ENCODE data around the gene FEZF2. TPM values are rescaled to one million over a fixed set of nuclear protein-coding genes. Genes with fewer than 3 reads are reported as not detected.

The FEZF2 gene
- total RNA-seq, 3 donors from 2014 or later (not counting 1 experiment from before 2014, with no cell fraction given): not detected

DNA sequence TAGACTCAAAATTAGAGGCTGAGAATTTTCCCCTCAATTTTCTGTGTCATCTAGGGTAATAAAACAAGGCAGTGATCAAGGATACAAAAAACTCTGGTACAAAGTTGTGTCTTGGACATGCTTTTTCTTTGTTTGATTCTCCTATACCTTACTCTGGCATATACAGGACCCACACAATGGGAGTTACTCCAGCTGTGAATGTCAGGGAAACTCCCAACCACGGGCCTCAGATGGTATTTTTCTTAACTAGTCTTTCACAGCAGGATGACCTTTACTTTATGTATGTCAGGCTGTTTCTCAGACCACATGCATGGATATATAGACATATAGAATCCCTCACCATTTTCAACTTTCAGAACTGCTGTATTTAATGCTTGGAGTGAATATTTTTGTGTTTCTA lies 41.3 kb downstream of the FEZF2 start:
- TF ChIP-seq, protein P1, sequence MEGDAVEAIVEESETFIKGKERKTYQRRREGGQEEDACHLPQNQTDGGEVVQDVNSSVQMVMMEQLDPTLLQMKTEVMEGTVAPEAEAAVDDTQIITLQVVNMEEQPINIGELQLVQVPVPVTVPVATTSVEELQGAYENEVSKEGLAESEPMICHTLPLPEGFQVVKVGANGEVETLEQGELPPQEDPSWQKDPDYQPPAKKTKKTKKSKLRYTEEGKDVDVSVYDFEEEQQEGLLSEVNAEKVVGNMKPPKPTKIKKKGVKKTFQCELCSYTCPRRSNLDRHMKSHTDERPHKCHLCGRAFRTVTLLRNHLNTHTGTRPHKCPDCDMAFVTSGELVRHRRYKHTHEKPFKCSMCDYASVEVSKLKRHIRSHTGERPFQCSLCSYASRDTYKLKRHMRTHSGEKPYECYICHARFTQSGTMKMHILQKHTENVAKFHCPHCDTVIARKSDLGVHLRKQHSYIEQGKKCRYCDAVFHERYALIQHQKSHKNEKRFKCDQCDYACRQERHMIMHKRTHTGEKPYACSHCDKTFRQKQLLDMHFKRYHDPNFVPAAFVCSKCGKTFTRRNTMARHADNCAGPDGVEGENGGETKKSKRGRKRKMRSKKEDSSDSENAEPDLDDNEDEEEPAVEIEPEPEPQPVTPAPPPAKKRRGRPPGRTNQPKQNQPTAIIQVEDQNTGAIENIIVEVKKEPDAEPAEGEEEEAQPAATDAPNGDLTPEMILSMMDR (IDR thresholded peaks at IDR 0.05): no peak
- H3K9me3 Mint-ChIP-seq: peaks cover 2% of the 10 kb centered on the region in 2 donors
- no peak overlapping the region for H3K4me3 ChIP-seq (ENCODE audit: low read length)
- intact Hi-C loops (cut with micrococcal nuclease): loop anchor here (10.0 kb wide), 1 partner anchor 1483 kb away; the partner anchor contains the start of gene C3orf49
- no peak overlapping the region for H3K4me3 Mint-ChIP-seq
- H3K4me1 Mint-ChIP-seq: no peaks in the 10 kb centered on the region
- no peaks in the 10 kb centered on the region for H3K27me3 ChIP-seq (ENCODE audit: control insufficient read depth, insufficient read depth, low read length)
- no peak overlapping the region for H3K27ac ChIP-seq (ENCODE audit: low read length)
- no peaks in the 10 kb centered on the region for H3K27me3 Mint-ChIP-seq (ENCODE audit: low read depth in 2 of 2)
- H3K9me3 ChIP-seq (ENCODE audit: control insufficient read depth, insufficient read depth, low read length): no peaks in the 10 kb centered on the region
- H3K36me3 ChIP-seq (ENCODE audit: control insufficient read depth, insufficient read depth, low read length): no peaks in the 10 kb centered on the region
- DNase-seq (no peak), ATAC-seq (no peak)
- no peaks in the 10 kb centered on the region for H3K36me3 Mint-ChIP-seq
- H3K27ac Mint-ChIP-seq: no peak overlapping the region
- no peaks in the 10 kb centered on the region for H3K4me1 ChIP-seq (ENCODE audit: control insufficient read depth, insufficient read depth, low read length)
- WGBS (ENCODE audit: insufficient coverage): 89% methylated on average over 1 of the region's 1 CpG

DNA sequence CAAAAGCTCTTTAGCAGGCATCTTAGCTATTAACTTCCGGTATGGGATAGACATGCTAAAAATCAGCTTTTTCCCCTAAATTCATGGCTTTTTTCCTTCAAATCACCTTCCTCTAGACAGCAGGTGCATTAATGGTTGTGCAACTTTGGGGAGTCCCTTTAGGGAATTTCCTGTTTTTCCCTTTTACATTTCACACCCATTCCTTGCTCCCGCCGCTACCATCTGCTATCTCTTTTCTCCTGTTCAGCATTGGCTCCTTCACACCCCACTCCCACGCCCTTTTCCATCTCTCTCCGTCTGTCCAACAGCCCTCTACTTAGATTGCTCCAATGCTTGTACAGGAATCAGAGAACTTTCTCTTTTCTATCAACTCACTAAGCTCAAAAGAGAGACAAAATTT lies 43.4 kb downstream of the FEZF2 start:
- no peak overlapping the region for H3K27ac ChIP-seq (ENCODE audit: low read length)
- H3K9me3 Mint-ChIP-seq: peaks cover 0 to 2% of the 10 kb centered on the region in 2 donors
- H3K27me3 Mint-ChIP-seq (ENCODE audit: low read depth in 2 of 2): no peaks in the 10 kb centered on the region
- TF ChIP-seq, protein P1 (IDR thresholded peaks at IDR 0.05): no peak
- no peaks in the 10 kb centered on the region for H3K27me3 ChIP-seq (ENCODE audit: control insufficient read depth, insufficient read depth, low read length)
- no peaks in the 10 kb centered on the region for H3K4me1 Mint-ChIP-seq
- H3K27ac Mint-ChIP-seq: no peak overlapping the region
- no peaks in the 10 kb centered on the region for H3K36me3 ChIP-seq (ENCODE audit: control insufficient read depth, insufficient read depth, low read length)
- no peak overlapping the region for H3K4me3 Mint-ChIP-seq
- H3K36me3 Mint-ChIP-seq: no peaks in the 10 kb centered on the region
- ATAC-seq (no peak), DNase-seq (no peak)
- intact Hi-C loops (cut with micrococcal nuclease): loop anchor here (10.0 kb wide), 1 partner anchor 1485 kb away; the partner anchor contains the start of gene C3orf49
- 92% methylated on average over 5 of the region's 5 CpGs for WGBS (ENCODE audit: insufficient coverage)
- no peaks in the 10 kb centered on the region for H3K4me1 ChIP-seq (ENCODE audit: control insufficient read depth, insufficient read depth, low read length)
- H3K4me3 ChIP-seq (ENCODE audit: low read length): no peak overlapping the region
- no peaks in the 10 kb centered on the region for H3K9me3 ChIP-seq (ENCODE audit: control insufficient read depth, insufficient read depth, low read length)

DNA sequence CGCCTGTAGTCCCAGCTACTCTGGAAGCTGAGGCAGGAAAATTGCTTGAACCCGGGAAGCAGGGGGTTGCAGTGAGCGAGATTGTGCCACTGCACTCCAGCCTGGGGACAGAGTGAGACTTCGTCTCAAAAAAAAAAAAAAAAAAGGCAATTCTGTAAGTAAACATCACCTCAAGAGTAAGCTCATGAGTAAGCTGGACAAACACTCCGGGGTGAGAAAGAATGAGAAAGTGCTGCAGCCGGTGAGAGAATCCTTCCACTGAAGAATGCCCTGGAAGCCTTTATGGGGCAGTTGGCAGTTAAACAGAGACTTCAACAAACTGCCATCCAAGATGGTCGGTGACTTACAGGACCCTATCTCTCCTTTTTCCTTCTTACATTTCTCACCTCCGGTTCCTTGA lies 47.5 kb downstream of the FEZF2 start:
- intact Hi-C loops (cut with micrococcal nuclease): no loop called here
- no peak overlapping the region for H3K27ac Mint-ChIP-seq

More for the DNA sequence above, 47.5 kb downstream of the FEZF2 start:
- Histone ChIP-seq H3K4me3 (ENCODE audit: low read length) (no peak overlapping the region), H3K27me3 (ENCODE audit: control insufficient read depth, insufficient read depth, low read length) (no peaks in the 10 kb centered on the region), H3K9me3 (ENCODE audit: control insufficient read depth, insufficient read depth, low read length) (no peaks in the 10 kb centered on the region), H3K36me3 (ENCODE audit: control insufficient read depth, insufficient read depth, low read length) (no peaks in the 10 kb centered on the region), H3K27ac (ENCODE audit: low read length) (no peak overlapping the region), H3K4me1 (ENCODE audit: control insufficient read depth, insufficient read depth, low read length) (no peaks in the 10 kb centered on the region)
- Mint-ChIP-seq H3K9me3 (peaks cover under 1 to 5% of the 10 kb centered on the region in 2 donors), H3K4me3 (no peak overlapping the region), H3K36me3 (no peaks in the 10 kb centered on the region), H3K27me3 (ENCODE audit: low read depth in 2 of 2) (no peaks in the 10 kb centered on the region), H3K4me1 (no peaks in the 10 kb centered on the region)
- 88% methylated on average over 7 of the region's 8 CpGs for WGBS (ENCODE audit: insufficient coverage)
- ATAC-seq (no peak), DNase-seq (no peak)
- TF ChIP-seq, protein P1 (IDR thresholded peaks at IDR 0.05): no peak

All from natural killer cell (primary cell).